ENCODE data around the gene TSSK2.

Gene TSSK2

DNA sequence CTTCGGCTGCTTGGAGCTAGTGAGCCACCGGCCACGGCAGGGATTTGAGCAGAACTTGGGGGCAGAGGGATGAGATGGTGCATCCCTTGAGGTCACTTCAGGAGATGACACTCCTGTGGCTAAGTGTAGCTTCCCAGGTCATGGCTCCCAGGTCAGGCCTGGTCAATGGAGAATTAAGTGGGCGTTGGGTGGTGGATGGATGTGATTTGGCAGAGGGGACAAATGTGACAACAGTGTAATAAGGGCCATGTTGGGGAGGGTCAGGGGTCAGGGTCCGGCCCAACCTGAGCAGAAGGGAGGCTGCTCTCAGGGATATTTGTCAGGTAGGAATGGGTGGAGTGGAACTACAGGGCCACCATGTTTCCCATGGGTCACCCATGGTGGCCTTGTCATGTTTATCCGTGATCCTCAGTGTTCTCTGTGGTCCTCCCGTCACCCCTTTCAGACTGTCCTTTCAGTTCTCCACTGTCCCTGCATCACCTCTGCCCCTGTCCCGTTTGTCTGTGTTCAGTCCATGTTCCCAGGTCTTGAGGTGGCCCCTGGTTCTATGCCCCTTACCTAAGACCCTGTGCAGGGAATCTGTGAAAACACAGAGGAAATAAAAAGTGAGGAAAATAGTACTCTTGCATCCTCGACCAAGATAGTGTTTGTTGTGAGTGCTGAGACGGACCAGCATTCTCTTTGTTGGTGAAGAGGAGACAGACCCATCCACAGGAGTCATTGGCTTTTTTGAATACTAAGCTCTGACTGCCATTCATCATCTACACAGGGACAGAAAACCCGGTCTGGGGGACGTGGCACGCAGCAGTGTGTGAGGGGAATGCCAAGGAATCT lies 41.3 kb downstream of the TSSK2 start:
- no peak for DNase-seq

GRCh38 chr22:19173047-19174035 lies 42.2 kb downstream of the TSSK2 start:
- no peak for DNase-seq

DNA sequence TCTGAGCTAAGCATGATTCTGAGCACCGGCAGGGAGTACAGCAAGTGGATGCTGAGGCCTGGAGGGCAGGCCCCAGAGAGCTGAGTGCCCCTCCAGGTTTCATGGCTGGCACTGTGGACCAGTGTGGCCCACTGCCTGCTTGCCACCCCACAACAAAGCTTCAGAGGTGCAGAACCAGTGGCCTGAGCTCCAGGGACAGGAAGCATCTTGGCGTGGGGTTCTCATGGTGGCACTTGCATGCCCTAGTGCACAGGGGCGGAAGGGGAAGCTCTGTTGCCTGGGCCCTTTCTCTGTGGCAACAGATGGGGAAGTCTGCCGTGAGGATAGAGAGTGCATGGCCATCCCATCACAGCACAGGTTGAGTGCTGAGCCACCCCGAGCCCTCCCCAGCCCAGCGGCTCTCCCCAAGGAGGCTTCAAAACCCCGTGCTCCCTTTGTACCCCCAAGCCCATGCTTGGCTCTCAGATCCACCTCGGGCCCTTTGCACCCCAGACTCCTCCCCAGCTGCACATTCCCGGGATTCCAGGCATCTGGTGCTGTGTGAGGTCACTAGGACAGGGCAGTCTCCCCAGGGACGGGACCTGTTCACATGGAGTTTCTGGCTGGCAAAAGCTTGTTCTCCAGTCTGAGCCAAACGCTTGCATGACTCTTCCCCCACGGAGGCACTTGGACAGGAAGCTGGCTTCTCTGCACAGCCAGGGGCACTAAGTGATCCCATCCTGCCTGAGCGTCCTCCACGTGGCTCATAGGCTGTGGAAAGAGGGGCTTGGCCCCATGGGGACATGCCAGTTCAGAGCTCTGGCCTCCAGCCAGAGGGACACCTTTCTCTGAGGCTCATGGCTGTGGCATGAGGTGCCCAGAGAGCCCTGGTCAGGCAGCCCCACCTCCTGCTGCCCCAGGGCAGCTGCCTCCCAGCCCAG lies 43.3 kb downstream of the TSSK2 start:
- DNase-seq = no peak

- DNase-seq = no peak
Measured at GRCh38 chr22:19175026-19175601, 44.0 kb downstream of the TSSK2 start.

DNA sequence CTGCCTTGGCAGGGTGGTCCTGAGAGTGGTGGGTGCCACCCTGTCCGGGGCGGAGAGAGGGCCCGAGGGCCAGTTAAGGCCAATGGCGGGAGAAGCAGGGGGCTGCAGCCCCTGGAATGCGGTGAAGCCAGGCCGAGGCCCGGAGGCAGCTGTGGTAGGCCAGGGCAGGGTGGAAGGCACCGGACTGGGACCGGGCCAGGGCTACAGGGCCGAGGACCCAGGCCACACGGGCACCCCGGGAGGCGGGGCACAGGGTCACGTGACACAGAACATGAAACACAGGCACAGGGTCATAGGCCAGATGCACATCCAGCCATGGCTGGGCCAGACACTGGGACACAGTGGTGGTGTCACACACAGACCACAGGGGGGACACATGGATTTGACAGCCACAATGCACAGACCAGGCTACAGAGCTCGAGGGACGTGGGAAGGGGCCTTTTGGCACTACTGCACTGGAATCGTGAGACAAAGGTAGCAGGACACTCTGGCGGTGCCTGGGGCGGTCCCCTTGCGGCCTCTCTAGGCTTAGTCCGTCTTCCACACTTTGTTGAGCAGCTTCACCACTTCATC lies 44.6 kb downstream of the TSSK2 start:
- DNase-seq = peak in 1 of 3 experiments; percentile 3

DNA sequence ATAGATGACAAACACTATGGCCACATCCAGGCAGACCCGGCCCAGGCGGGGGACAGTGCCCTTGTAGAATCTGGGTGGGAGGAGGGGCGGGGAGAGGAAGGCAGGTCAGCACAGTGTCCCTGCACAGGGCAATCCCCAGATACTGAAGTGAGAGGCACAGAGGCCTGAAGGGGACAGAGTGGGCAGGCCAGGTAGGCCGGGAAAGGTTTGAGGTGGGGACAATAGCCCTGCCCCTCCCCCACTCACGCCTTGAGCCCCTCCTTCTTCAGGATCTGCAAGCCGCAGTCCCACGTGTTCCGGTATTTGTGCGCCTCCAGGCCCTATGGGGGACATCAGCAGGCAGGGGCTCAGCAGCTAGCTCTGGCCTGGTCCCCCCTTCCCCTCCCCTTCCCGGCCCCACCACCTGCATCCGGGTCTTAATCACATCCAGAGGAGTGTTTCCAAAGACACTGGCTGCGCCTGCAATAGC lies 45.1 kb downstream of the TSSK2 start:
- no peak for DNase-seq

DNA sequence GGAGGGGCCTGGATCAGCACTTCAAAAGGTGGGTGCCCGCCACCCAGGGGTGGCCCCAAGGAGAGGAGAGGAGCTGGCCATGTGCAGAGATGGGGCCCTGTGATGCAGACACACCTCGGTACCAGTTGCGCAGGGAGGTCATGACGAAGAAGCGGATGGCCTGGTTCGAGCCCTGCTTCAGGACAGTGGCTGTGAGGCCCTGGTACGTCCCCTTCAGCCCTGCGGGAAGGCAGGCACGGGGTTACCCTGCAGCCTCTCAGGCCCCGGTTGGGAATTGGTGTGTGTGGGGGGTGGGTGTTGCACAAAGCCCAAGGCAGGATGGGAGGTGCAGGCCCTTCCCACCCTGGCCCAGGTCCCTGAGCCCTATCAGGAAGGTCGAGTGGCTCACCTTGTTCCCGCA lies 45.6 kb downstream of the TSSK2 start:
- no peak for DNase-seq

- no peak for DNase-seq
Measured at GRCh38 chr22:19177164-19178064, 46.3 kb downstream of the TSSK2 start.

DNA sequence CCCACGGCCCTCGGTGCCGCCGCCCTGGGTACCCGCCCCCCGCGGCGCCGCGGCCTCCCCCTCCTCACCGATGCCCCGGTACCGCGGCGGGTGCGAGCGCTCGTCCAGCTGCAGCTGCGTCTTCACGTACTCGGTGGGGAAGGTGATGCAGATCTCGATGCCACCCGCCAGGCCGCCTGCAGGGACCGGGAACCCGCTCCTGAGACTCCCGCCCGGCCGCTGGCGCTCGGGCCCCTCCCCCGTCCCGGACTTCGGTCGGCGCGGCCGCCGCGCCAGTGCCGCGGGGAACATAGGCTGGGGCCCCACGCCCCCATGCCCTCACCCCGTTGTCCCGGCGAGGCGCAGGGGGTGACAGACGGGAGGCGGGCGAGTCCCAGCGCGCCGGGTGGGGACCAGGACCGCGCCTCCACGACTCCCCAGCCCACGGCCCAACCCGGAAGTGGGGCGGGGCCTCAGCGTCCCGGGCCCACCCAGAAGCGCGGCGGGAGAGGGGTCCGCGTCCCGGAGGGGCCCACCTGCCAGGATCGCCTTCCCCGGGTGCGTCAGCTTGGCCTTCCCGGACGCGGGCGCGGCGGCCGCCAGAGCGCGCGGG lies 47.1 kb downstream of the TSSK2 start:
- peak; percentile 8 to 58 (median 52) for DNase-seq

DNA sequence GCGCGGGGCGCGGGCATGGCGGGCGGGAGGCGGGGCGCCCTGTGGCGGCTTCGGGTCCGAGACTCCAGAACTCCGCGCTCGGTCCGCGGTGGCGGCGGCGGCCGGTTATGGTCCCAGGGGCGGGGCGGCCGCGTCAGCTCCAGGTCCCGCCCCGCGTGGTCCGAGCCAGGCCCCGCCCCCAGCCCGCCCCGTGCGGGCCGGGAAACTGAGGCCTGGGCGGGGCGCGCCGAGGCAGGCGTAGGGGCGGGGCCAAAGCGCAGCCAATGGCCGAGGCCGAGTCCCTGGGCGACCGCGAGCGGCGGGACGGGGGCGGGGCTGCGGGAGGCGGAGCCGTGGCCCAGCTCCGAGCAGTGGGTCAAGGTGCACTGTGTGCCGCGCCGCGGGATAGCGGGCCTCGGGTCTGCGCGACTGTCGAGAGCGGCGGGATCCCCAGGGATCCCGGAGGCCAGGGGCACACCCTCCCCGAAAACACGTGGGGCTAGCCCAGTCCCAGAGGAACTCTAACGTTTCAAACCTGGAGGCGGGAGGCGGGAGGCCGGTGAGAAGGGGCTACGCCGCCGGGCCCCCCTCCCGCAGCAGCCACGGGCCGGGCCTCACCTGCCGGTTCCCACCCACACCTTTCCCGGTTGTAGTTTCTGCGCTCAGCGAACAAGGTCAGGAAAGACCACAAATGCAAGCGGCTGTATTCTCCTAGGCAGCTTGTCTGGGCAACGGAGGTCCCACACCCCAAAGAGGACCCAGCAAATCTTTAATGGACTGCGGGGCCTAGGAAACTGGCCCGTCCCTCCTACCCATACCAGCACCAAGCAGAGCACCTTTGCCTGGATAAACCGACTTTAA lies 47.8 kb downstream of the TSSK2 start, which contains the start of gene SLC25A1:
SLC25A1 (minus strand) TSS at position 80 of the 840 bp plus-strand sequence; CDS start at position 17, 63 bp downstream.
- peak; percentile 73 to 87 (median 78) for DNase-seq

- DNase-seq = peak; percentile 27 to 73 (median 63)
Measured at GRCh38 chr22:19179497-19180048, 48.5 kb downstream of the TSSK2 start.

DNA sequence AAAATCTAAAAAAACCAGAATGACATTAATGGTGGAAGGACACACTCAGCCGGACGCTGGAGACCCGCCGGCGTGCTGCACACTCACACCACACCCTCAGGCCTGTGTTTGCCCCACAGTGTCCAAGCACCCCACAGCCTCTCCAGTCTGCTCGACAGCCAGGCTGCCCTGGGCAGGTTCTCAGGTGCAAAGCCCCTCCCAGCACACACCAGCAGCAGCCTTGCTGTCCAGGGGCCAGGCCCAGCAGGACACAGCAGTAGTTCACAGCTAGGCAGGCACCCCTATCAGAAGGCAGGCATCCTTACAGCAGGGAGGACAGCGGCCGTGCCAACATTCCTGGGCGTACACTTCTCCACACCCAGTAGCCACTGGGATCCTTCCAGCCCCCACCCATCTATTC lies 49.1 kb downstream of the TSSK2 start:
- DNase-seq = no peak

DNA sequence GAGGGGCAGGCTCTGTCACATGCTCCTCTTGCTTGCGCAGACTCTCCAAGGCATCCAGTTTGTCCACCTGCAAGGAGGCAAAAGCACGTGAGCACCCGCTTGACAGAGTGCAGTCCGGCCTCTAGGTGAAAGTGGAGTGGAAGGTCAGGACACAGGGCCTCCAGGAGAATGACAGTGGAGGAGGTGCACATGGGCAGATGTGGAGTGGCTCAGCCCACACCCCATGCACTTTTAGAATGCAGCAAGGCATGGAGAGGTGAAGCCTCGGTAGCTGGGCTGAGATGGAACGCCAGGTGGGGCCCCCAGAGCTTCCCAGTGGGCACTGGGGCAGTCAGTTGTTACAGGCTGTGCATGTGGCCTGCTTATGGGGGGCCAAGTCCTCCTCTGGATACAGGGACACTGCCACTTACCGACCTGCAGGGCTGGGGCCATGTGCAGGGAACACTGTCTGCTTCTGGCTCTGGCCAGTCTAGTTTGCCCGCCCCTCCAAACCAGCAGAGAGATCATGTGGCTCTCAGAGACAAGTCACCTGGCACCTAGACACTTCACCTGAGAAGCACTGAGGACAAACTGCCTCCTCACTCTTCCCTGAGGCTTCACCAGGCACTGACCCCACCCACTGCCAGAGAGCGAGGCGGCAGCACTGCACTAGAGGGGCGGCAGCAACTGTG lies 49.8 kb downstream of the TSSK2 start:
- peak in 1 of 3 experiments; percentile 20 for DNase-seq

GRCh38 chr22:19181786-19182471 lies 50.8 kb downstream of the TSSK2 start:
- DNase-seq = no peak

Measured in NCI-H1417 (cell line).